ENCODE data around the gene TIGD1.

Gene TIGD1

GRCh38 chr2:232504438-232504837 is 45.9 kb downstream of the TIGD1 start:
- Histone ChIP-seq H3K9me3 (ENCODE audit: severe bottlenecking) (no peaks in the 10 kb centered on the region), H3K4me3 (ENCODE audit: severe bottlenecking) (no peak overlapping the region), H3K27me3 (ENCODE audit: insufficient read depth, poor library complexity, severe bottlenecking) (peaks cover 34% of the 10 kb centered on the region), H3K4me1 (ENCODE audit: insufficient read depth, poor library complexity, severe bottlenecking) (no peaks in the 10 kb centered on the region), H3K27ac (ENCODE audit: poor library complexity, severe bottlenecking) (no peak overlapping the region), H3K36me3 (ENCODE audit: low read depth) (no peaks in the 10 kb centered on the region)
- DNase-seq (ENCODE audit: low spot score) (no peak), ATAC-seq (ENCODE audit: low read depth) (no peak)
- no peak for TF ChIP-seq CTCF (IDR thresholded peaks at IDR 0.05; ENCODE audit: poor library complexity, severe bottlenecking)

GRCh38 chr2:232503809-232504323 is 46.5 kb downstream of the TIGD1 start:
- Histone ChIP-seq H3K4me1 (ENCODE audit: insufficient read depth, poor library complexity, severe bottlenecking) (no peaks in the 10 kb centered on the region), H3K27me3 (ENCODE audit: insufficient read depth, poor library complexity, severe bottlenecking) (peaks cover 34% of the 10 kb centered on the region), H3K9me3 (ENCODE audit: severe bottlenecking) (no peaks in the 10 kb centered on the region), H3K4me3 (ENCODE audit: severe bottlenecking) (no peak overlapping the region), H3K27ac (ENCODE audit: poor library complexity, severe bottlenecking) (no peak overlapping the region), H3K36me3 (ENCODE audit: low read depth) (no peaks in the 10 kb centered on the region)
- DNase-seq (ENCODE audit: low spot score) = no peak
- ATAC-seq (ENCODE audit: low read depth) = no peak
- no peak for TF ChIP-seq CTCF (IDR thresholded peaks at IDR 0.05; ENCODE audit: poor library complexity, severe bottlenecking)

- TF ChIP-seq CTCF (IDR thresholded peaks at IDR 0.05; ENCODE audit: poor library complexity, severe bottlenecking) = no peak
- H3K36me3 ChIP-seq (ENCODE audit: low read depth) = no peaks in the 10 kb centered on the region
- no peak overlapping the region for H3K27ac ChIP-seq (ENCODE audit: poor library complexity, severe bottlenecking)
- H3K4me1 ChIP-seq (ENCODE audit: insufficient read depth, poor library complexity, severe bottlenecking) = no peaks in the 10 kb centered on the region
- peaks cover 34% of the 10 kb centered on the region for H3K27me3 ChIP-seq (ENCODE audit: insufficient read depth, poor library complexity, severe bottlenecking)
- H3K9me3 ChIP-seq (ENCODE audit: severe bottlenecking) = no peaks in the 10 kb centered on the region
- DNase-seq (ENCODE audit: low spot score) = no peak
- 0 out of 3 replicates have a peak, but pooled peaks have one; percentile 13 for ATAC-seq (ENCODE audit: low read depth)
- peak overlapping the region; percentile 8 for H3K4me3 ChIP-seq (ENCODE audit: severe bottlenecking)
Measured at GRCh38 chr2:232502911-232503808, 47.2 kb downstream of the TIGD1 start.

GRCh38 chr2:232502511-232502910 is 47.8 kb downstream of the TIGD1 start:
- TF ChIP-seq CTCF (IDR thresholded peaks at IDR 0.05; ENCODE audit: poor library complexity, severe bottlenecking) = no peak
- Histone ChIP-seq H3K4me3 (ENCODE audit: severe bottlenecking) (no peak overlapping the region), H3K27ac (ENCODE audit: poor library complexity, severe bottlenecking) (no peak overlapping the region), H3K9me3 (ENCODE audit: severe bottlenecking) (no peaks in the 10 kb centered on the region), H3K27me3 (ENCODE audit: insufficient read depth, poor library complexity, severe bottlenecking) (peaks cover 34% of the 10 kb centered on the region), H3K36me3 (ENCODE audit: low read depth) (no peaks in the 10 kb centered on the region), H3K4me1 (ENCODE audit: insufficient read depth, poor library complexity, severe bottlenecking) (no peaks in the 10 kb centered on the region)
- no peak for ATAC-seq (ENCODE audit: low read depth)
- no peak for DNase-seq (ENCODE audit: low spot score)
